ENCODE results near the gene PTOV1. TPM values are rescaled to one million over a fixed set of nuclear protein-coding genes. Genes with fewer than 3 reads are reported as not detected.

Gene PTOV1
- polyA plus RNA-seq, 4 donors = 218 to 399 (median 268) TPM

DNA sequence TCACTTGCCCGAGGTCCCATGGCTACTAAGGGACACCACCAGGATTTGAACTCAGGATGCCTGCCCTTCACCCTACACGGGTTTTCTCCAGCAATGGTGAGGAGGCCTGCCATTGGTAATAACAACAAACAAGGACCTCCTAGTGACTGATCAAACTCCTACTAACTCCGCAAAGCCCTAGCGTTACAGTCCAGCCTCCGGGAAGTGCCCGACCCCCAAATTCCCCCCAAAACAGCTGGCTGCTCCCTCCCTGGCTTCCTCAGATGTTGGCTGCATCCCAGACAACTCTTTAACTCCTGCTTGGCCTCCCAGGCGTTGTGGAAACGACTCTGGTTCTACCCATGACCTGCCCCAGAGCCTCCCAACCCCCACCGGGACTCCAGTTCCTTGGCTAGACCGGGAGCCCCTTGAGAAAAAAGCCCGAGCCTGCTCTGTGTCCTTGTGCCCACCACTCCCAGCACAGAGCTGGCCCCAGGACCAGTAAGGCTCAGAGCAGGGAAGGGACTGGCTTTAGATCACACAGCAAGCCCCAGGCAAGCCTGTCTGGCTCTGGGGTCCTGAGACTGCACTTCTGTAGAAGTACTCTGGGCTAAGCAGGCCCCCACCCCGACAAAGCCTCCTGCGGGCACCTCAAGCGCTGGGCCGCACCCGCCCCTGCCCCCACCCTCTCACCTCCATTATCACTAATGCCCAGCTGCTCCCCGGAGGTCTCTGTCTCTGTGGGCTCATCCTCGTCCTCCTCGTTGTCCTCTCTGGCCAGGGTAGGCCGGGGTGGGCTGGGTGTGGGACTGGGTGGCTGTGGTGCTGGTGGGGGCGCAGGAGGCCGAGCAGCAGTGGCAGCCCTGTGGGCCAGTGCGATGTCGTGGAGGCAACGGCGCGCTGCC is 21.5 kb downstream of the PTOV1 start:
- DNase-seq (ENCODE audit: low read depth in 4 of 4, low spot score in 3 of 4) = no peak

DNA sequence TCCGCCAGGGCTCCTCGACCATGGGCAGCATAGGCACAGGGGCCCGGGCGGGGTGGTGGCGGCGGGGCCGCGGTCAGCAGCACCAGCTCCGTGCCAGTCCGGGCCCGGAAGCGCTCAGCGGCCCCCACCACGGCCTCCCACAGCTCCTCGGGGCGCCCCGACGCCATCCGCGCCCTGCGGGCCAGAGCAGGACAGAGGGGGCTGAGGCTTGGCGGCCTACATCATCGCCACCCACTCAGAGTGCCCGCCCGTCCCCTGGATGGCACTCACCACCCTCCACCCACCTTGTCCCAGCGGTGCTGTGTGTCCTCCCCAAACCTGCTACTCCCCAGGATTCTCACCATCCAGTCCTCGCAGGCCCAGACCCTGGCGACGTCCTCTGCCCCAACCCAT is 22.2 kb downstream of the PTOV1 start:
- no peak for DNase-seq (ENCODE audit: low read depth in 4 of 4, low spot score in 3 of 4)

DNA sequence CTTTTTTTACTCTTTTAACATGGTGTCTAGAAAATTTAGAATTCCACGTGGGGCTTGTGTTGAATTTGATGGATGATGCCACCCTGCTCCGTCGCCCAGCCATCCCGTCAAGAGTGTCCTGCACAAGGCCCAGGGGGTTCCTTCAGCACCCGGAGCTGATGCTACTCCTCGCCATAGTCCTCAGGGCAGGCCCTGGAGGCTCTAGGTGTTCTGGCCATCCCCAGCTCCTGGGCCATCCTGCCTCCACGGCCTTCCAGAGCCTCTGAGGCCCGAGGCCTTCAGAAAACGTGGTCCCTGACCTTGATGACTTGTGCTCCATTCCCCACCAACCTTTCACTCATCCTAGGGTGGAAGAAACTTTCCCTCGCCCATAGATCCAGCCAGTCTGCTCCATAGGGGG is 22.9 kb downstream of the PTOV1 start:
- no peak for DNase-seq (ENCODE audit: low read depth in 4 of 4, low spot score in 3 of 4)

DNA sequence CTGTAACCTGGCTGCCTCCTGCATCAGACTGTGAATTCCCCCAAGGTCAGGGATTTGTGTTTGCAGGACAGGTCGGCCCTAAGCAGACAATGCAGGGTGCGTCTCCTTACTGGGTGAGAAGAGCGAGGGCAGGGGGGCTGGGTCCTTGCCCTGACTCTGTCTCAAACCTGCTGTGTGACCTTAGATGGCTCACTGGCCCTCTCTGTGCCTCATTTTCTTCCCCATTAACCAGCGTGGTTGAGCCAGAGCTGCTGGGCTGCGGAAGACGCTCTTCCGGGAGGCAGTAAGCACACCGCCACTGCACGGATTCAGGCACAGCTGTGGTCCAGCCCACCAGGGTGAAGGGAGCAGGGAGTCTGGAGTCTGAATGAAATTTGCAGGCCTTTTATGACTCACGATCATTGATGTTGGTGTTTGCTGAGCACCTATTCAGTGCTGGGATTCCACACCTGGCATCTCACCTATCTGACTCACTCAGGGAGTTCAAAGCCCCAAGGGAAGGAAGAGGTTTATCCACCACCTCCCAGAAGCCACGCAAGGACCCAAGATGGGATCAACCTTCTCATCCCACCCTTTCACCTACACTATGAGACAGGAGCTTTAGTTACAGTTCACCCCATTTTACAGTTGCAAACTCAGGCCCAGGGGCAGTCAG is 23.7 kb downstream of the PTOV1 start:
- no peak for DNase-seq (ENCODE audit: low read depth in 4 of 4, low spot score in 3 of 4)

DNA sequence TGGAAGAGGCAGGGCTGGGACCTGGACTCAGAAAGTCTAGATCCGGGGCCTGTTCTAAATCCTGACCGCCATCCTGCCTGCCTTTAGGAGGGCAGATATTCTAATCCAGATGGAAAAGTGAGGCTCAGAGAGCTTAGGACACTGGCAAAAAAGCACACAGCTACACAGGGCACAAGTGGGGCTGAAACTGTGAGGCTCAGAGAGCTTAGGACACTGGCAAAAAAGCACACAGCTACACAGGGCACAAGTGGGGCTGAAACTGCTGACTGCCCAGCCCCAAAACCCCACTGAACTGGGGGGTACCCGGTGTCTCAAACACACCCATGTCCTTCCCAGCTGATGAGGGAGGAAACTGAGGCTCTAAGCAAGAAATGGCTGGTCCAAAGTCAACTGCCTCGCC is 24.2 kb downstream of the PTOV1 start:
- DNase-seq (ENCODE audit: low read depth in 4 of 4, low spot score in 3 of 4) = no peak

DNA sequence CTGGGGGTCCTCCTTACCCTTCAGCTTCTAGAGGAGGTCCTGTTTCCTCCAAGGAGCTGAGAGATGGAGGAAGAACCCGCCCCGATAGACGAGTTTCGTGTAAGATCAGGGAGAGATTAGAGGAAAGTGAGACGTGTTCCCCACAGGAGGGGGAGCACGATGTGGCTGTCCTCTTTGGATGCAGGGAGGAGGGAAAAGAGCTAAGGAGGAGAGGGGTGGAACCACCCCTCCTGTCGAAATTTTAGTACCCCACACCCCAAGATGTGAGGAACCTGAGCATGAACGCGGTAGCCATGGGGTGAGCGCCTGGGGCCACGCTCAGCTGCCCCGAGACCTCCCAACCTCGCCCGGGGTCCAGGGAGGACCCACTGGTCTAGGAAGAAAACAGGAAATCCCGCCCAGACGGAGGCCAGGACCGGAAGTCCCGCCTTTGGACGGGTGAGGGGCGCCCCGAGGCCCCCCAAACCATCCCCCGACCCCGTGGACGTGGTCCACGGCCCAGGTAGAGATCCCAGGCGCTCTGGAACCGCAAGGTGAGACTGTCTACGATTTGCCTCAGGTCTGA is 25.0 kb downstream of the PTOV1 start:
- no peak for DNase-seq (ENCODE audit: low read depth in 4 of 4, low spot score in 3 of 4)

DNA sequence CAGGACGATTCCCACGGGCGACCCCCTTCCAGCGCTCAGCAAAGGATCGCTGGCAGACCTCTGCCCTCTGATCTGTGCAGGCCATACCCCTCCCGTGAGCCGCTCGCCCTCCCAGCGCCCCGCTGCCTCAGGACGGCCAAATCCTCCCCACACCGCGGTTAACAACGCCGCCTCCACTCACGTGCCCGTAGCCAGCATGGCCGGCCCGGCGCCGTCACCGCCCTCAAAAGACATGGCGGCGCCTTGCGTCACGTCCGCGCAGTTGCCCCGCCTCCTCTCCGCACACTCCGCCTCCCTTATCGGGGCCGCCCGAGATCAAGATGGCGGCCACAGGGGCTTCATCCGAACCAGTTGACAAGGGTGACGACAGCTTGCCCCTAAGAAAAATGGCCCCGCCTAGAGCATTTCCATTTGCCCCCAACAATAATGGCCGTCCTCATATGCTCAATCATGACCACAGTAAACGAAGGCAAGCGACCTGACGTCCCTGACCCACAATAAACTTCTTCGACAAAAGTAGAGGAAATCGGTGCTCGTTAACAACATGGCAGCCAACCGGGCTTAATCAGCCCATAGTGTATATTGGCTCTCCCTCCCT is 25.6 kb downstream of the PTOV1 start:
- peak; percentile 98 to 99 (median 98) for DNase-seq (ENCODE audit: low read depth in 4 of 4, low spot score in 3 of 4)

DNA sequence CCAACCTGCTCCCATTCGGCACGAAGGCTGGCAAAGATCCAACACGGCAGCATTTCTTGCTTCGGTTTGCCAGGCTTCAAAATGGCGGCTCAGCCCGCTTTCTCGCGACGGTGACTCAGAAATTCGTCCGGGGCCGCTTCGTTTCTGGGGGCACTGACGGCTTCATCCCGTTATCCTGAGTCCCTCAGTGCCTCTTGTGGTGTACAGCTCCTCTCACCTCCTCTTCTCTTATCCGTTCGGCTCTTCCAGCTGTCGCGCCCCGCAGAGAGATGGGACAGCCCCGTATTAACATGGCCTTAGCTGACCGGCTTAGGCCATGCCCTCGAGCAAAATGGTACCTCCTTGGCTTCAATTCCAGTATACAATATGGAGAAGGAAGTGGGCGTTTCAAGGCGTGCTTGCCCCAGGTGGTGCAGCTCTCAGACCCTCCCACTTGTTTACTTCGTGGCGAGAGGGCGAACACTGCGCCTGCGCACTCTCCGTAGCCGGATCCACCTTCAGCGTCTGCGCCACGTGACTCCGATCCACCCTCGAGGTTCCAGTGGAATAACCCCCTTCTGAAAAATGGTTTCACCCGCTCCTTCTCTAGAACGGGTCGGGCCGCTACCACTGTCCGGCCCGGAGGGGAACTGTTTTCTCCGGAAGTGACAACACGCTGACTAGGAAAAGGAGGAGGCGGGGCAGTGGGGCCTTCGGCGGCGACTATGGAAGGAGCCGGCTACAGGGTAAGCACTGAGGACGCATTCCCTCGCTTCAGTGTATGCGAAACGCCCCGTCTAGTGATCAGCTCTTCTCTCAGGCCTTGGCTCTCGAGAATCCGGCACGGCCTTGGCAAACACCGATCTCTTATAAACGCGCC is 26.3 kb downstream of the PTOV1 start, which contains the start of the genes AKT1S1 and TBC1D17:
Gene AKT1S1 (minus strand): TSS at position 336 of the 859 bp plus-strand sequence. CDS start 4,060 bp downstream, outside the sequence.
Gene TBC1D17 (plus strand): TSS at position 683 of the 859 bp plus-strand sequence. CDS start 22 bp downstream, at position 705.
- peak; percentile 100 for DNase-seq (ENCODE audit: low read depth in 4 of 4, low spot score in 3 of 4)

DNA sequence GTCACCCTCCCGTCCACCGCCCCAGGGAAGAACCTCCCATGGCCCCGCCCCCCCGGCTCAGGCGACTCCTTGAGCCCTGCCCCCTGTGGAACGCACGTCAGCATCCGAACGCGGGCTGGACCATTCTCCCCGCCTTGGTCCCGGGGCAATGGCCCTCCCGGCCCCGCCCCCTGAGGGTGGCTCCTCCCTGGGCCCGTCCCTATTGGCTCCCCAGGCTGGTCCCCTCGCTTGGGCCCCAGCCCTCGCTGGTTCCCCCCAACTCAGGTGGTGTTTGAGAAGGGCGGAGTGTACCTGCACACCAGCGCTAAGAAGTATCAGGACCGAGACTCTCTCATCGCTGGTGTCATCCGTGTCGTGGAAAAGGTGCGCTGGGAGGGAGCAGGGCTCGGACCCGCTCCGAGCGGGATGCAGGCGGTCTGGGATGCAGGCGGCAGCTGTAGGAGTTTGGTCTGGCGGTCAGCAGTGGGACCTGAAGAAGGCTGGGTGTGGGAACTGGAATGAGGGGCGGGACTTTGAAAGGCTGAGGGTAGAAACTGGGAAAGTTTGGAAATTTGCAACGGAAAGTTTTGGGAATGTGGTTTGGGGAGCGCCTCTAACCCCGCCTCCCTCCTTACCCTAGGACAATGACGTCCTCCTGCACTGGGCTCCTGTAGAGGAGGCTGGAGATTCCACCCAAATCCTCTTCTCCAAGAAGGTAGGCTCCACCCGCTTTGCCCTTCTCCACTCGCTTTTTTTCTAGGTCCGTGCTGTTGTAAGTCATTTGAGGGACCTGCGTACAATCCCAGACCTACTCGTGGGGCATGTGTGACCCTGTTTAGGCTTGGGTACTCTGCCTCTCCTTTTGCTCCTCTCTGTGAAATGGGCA is 27.2 kb downstream of the PTOV1 start:
- DNase-seq (ENCODE audit: low read depth in 4 of 4, low spot score in 3 of 4) = peak; percentile 93 to 95 (median 94)

DNA sequence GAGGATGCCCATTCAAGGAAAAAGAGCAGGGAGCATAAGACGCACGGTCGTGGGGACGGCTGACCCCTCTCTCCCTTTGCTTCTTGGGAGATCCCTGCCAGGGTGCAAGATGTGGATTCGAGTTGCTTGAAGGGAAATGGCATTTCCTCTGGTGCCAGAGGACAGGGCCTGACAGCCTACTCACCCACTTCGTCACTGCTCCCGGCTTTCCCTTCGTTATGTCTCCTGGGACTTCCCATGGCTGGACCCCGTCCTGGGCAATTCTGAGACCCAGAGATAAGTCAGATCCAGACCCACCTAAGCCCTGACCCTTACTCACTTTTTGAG is 27.7 kb downstream of the PTOV1 start:
- no peak for DNase-seq (ENCODE audit: low read depth in 4 of 4, low spot score in 3 of 4)

DNA sequence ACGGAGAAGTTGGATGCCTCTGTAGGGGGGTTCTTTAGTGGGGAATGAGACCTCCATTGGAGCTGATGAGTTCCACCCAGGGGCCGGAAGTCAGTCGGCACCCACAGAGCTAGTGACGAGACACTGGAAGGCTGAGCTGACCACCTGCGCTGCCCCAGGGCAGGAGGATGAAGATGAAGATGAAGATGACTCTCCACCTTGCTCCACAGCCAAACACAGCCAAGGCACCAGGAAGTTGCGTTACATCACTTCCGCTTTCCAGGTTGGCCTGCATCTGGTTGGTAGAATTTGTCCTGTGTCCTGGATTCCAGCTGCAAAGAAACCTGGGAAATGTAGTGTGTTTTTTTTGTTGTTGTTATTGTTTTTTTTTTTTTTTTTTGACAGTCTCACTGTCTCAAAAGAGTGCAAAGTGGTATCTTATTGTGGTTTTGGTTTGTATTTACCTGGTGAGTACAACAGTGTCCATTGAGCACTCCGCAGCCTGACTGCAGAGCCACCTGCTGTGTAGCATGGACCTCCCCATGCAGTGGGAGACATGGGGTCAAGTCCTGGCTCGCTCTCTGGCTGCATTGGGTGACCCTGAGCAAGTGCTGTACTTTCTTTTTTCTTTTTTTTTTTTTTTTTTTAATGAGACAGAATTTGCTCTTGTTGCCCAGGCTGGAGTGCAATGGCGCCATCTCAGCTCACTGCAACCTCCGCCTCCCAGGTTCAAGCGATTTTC is 28.4 kb downstream of the PTOV1 start:
- DNase-seq (ENCODE audit: low read depth in 4 of 4, low spot score in 3 of 4) = no peak

DNA sequence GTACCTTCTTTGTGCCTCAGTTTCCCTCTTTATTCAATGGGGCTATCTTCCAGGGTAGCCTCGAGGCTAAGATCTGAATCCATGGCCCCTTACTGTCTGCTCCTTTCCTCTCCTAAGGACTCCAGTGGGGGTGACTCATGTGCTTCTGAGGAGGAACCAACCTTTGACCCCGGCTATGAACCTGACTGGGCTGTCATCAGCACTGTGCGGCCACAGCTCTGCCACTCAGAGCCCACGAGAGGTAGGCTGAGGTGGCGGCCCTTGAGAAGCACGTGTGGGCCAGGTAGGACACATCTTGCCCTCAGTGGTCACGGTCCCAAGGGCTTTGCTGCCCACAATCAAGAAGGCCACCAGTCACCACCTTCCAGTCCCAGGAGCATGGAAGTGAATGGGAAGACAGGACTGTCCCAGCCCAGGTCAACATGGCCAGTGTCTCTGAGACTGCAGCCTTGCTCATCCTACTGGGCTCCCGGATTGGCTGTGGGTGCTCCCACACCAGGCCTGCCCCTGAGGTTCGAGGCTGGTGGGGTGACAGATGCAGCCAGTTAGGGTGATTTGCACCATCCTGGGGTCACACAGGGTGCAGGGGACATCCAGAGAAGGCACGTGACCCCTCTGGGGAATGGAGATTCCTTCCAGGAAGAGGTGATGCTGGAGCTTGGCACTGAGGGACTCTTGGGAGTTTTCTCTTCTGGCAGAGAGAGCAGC is 29.4 kb downstream of the PTOV1 start:
- no peak for DNase-seq (ENCODE audit: low read depth in 4 of 4, low spot score in 3 of 4)

DNA sequence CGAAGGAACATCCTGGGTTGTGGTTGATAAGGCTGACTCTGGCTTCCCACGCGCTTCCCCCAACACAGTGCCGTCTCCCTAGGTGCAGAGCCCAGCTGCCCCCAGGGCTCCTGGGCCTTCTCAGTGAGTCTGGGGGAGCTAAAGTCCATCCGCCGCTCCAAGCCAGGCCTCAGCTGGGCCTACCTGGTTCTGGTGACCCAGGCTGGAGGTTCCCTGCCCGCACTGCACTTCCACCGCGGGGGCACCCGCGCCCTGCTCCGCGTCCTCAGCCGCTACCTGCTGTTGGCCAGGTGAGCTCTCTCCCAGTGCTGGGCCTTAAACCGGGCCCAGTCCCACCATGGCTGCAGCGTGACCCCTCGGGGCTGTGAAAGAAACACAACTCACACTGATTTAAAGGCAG is 30.2 kb downstream of the PTOV1 start:
- DNase-seq (ENCODE audit: low read depth in 4 of 4, low spot score in 3 of 4) = no peak

DNA sequence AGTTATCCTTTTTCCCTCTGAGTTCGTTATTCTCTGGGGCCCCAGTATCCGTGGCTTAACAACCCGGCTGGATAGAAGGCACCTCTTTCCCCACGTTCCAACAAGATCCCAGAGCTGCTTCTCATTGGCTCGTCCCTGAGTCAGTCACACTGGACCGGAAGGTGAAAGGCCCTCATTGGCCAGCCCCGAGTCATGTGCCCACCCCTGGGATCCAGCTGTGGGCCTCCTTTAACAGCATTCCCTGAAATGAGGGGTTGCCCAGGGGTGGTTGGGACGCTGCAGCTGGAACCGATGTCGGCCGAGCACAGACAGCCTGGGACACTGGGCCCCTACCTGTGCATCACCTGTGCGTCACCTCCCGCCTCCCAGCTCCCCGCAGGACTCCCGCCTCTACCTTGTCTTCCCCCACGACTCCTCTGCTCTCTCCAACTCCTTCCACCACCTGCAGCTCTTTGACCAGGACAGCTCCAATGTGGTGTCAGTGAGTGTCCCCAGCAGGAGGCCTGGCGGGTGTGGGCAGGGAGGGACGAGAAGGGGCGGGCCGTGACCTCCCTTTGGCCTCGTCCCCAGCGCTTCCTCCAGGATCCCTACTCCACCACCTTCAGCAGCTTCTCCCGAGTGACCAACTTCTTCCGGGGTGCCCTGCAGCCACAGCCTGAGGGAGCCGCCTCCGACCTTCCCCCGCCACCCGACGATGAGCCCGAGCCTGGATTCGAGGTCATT is 30.9 kb downstream of the PTOV1 start:
- no peak for DNase-seq (ENCODE audit: low read depth in 4 of 4, low spot score in 3 of 4)

DNA sequence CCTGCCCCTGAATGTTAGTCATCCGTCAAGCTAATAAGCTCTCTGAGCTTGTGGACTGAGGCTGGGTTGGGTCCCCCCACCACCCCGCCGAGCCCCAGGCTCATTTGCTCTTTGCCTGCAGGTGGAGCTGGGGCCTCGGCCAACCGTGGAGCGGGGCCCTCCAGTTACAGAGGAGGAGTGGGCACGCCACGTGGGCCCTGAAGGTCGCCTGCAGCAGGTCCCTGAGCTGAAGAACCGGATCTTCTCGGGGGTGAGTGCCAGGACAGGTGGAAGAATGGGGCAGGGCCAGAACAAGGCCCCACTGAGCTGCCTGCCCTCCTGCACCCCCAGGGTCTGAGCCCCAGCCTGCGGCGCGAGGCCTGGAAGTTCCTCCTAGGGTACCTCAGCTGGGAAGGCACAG is 31.7 kb downstream of the PTOV1 start:
- no peak for DNase-seq (ENCODE audit: low read depth in 4 of 4, low spot score in 3 of 4)

DNA sequence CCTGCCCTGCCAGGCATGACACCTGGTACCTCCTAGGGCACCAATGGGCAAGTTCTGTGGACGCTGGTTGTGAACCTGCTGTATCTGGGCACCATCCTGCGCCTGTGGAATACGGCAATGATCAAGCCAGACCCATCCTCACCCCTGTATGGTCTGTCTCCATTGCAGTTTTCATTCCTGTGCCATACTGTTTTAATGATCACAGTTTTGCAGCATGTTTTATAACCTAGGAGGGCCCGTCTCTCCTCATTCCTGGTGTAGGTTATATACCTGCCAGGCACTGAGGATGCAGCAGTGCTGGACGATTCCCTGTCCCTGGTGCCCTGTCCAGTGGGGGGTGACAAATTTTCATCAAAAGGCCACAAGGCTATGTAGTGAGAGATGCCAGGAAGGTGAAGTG is 32.1 kb downstream of the PTOV1 start:
- no peak for DNase-seq (ENCODE audit: low read depth in 4 of 4, low spot score in 3 of 4)

DNA sequence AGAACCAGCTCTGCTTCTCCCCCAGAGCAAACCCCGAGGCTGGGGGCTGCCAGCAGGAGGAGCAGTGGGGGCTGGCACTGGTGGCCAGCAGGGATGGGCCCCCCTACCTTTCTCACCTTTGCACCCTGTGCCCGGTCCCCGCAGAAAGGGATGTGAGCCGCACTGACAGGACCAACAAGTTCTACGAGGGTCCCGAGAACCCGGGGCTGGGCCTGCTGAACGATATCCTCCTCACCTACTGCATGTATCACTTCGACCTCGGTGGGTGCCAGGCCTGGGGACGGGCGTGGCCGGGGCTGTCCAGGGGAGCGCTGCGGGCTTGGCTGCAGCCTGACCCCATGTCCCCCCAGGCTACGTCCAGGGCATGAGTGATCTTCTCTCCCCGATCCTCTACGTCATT is 33.1 kb downstream of the PTOV1 start:
- no peak for DNase-seq (ENCODE audit: low read depth in 4 of 4, low spot score in 3 of 4)
